Middle frontal gyrus (tissue), 1 donor: ENCODE measurements around the gene RAB37.
A peak's percentile ranks its signal among the peaks of the same experiment; 100 is the strongest.

ENCODE experiments used
- DNase-seq: peaks from one replicate; pipeline ENCODE4 v3.0.0-alpha.2; 2015; ENCODE audit warnings: low spot score; ENCODE audit errors: extremely low spot score

Gene RAB37

DNA sequence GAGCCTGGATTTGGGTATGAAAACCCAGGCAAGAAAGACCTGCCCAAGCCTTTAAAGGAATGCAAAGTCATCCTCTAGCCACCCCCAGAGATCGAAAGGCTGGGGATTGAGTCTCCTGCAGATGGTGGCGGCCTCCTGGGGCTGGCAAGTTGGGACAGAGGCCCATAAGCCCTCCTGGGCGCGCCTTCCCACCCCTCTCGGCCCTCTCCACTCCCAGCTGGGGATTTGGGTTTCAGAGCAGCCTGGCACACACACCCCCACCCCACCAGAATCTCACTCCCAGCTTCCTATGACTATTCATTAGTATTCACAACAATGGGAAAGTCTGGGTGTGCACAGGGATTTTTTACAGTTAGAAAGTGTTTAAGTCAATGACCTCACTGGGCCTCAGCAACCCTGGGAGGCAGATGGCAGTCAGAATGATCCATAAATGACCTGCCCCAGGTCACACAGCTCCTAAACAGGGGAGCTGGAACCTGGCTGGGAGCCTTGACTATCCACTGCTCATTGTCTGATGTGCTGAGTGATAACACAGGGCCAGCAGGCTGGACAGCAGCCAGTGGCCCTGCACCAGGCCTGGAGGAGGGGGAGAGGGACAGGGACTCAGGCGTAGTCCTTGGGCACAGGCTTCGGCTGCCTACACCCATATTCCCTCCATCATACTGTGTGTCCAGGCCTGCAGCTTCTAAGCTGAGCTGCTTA is 23.5 kb downstream of the RAB37 start:
- DNase-seq: no peak

- no peak for DNase-seq
These were observed 24.4 kb downstream of the RAB37 start for GRCh38 chr17:74761419-74761818.

DNA sequence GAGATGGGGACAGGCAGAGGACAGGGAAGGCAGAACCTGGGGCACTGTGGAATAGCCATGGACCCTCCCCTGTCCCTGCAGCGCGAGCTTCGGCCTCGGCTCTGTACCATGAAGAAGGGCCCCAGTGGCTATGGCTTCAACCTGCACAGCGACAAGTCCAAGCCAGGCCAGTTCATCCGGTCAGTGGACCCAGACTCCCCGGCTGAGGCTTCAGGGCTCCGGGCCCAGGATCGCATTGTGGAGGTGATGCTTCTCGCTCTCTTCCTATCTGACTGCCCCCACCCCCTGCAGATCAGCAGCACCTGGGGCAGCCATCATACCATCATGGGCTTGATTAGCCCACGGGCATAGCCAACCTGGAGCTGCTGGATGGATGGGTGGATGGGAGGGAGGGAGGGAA is 24.9 kb downstream of the RAB37 start:
- no peak for DNase-seq

DNA sequence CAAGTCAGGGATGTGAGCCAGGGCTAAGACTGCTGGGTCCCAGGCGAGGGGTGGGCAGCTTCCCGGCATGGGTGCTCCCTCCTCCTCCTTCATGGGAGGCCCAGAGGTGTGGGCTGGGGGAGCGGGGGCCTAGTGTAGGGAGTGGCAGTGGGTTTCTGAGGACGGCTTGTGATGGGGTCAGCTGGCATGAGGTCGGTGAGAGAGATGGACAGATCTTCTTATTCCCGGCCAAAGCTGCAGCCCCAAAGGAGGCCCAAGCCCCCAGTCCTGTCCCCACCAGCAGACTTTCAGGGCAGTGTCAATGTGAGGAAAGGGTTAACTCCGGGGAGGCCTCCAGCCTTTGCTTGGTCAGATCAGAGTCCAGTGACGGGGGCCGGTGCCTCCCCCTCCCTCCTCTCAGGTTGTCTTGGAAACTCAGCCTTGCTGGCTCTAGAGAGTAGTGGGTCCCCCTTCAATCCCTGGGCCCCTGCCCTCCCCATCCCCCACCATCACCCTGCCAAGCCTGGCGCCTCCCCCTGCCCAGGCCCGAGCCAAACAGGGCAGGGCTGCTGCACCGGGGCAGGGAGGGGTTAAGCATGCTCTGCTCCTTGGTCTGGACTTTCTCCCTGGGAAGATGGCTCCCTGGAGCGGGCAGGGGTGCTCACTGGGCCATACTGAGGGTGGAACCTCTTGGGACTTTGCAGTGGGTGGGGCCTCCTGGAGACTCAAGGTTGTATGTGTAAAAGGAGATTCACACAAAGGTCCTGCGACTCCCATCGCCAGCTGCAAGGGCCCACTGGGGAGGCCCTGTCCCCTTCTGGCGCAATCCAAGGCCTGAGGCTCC is 26.7 kb downstream of the RAB37 start:
- DNase-seq: no peak

DNA sequence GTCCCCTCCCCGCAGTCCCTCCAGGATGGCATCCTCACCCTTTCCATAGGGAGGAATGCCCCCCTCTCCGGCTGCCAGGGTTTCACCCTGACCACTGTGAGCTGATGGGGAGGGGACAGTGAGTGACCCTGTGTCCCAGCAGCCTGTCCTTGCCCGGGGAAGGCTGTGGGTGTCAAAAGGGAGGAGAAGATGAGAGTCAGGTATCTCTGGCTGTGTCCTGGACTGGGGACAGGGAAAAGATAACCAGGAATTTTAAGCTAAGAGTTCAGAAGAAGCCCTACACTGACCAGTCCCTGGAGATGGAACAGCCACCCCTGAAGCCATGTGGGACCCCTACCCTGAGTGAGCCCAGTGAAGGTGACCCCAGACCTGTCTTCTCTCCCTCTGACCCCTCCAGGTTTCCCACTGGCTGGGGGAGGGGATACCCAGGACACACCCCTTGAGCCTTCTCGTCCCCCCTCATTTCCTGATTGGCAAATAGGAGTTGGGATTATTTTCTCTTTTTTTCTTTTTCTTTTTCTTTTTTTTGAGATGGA is 27.8 kb downstream of the RAB37 start:
- no peak for DNase-seq

GRCh38 chr17:74766413-74766812 is 29.4 kb downstream of the RAB37 start:
- DNase-seq: no peak

- peak; percentile 75 for DNase-seq
These were observed 30.1 kb downstream of the RAB37 start for GRCh38 chr17:74767111-74767516.

DNA sequence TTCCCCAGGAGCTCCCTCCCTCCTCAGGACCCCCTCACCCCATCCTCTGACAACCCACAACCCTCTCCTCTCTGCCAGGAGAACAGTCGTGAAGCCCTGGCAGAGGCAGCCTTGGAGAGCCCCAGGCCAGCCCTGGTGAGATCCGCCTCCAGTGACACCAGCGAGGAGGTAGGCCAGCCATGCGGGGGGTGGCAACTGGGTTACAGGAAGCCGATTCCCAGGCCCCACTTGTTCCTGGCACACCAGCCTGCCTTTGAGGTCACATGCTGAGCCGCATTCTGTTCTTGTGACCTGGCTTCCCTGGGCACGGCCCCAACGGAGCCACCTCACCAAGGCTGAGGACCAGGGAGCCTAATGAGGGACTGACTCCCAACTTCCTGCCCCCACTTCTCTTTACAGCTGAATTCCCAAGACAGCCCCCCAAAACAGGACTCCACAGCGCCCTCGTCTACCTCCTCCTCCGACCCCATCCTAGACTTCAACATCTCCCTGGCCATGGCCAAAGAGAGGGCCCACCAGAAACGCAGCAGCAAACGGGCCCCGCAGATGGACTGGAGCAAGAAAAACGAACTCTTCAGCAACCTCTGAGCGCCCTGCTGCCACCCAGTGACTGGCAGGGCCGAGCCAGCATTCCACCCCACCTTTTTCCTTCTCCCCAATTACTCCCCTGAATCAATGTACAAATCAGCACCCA is 31.2 kb downstream of the RAB37 start:
- DNase-seq: no peak

GRCh38 chr17:74768763-74769114 is 31.7 kb downstream of the RAB37 start:
- no peak for DNase-seq

DNA sequence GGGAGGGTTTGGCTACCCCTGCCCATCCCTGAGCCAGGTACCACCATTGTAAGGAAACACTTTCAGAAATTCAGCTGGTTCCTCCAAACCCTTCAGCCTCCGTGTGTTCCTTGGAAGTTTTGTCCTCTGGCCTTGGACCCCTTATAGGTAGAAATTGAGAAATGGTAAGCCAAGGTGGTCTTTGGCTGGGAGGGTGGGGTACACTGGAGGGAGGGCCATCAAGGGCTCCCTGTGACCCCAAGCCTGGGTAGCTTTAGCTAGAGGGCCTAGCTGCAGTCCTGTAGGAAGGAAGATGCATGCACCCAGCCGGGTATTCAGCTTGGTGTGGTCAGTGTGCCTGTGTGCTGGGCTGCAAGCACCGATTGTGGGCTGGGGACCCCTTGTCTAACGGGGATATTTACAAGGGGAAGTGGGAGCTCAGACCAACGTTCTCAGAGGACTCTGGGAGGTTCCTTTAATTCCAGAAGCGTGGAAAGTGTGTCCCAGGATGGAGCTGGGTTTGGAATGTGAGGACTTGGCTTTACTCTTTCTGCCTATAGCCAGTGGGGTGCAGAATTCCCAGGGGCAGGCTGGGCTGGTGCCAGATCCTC is 32.3 kb downstream of the RAB37 start:
- DNase-seq: no peak

- DNase-seq: no peak
These were observed 32.9 kb downstream of the RAB37 start for GRCh38 chr17:74769856-74770497.

DNA sequence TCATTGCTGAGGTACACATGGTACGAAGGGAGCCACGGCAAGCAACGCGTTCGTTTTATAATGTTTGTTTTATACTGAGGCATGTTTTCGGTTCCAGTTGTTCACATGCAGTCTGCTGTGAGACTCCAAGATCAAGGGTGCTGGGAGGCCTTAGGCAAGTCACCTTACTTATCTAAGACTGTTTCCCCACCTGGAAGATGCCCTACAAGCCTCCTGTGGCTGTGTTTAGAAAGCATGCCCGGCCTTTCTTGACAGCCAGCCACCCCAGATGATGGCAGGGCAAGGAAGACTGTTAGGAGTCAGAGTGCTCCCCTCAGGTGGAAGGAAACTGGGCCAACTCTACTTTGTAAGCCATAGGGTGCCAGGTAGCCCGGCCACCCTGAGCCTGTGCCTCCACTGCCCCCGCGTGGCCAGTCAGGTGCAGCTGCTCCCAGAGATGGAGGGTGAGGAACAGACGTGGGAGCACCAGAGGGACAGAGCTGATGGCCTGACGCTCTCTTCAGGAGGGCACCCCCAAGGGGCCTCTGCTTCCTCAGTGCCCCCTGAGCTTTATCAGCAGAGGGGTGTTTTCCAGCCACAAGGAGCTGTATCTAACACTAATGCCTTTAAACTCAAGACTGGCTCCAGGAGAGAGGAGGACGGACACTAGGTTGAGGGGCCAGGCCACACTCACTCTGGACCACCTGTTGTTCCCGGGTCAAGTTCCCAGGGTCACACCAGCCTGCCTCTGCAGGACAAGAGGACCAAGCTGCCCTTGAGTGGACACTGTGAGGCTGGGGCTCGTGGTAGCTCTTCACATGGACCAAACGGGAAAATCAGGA is 33.7 kb downstream of the RAB37 start:
- no peak for DNase-seq

DNA sequence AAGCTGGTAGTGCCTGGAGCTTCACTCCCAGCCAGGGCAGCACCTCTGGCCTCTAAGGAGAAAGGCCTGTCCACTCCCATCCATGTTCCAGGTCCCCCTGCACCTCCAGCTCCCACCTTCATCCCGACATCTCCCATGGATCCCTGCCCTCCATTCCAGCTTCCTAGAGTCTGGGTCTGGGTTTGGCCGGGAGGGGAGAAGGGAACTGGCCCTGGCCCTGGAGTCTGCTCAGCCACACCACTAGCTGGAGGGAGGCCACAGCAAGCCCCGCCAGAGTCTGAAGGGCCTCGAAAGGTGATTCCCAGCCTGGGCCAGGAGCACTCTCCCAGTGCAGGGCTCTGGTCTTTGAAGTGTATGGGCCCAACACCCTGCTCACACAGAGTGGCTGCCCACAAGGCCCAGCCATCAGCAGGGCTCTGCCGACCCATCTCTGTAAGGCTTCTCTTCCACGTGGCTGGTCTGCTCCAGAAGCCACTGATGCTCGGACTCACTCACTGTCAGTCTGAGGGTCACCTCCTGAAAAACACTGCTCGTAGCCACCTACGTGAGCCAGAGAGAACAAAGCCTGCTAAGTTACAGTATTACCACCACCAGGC is 34.4 kb downstream of the RAB37 start:
- DNase-seq: no peak

DNA sequence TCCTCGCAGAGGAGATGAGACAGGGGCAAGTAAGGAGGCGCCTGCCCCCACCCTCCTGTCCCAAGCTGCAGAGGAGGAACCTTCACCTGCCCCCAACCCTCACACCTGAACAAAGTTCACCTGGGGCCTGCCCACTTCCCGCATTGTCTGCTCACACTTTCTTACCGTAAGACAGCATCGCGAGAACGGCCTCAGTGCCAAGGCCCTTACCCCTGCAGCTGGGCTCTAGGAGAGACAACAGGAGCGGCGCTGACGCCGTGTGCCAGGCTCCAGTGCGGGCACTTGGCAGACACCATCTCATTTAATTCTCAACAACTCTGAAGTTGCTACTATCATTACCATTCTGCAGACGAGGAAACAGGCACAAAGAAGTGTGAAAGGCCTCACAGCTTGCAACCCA is 35.0 kb downstream of the RAB37 start:
- no peak for DNase-seq

- no peak for DNase-seq
These were observed 36.4 kb downstream of the RAB37 start for GRCh38 chr17:74773414-74773813.

DNA sequence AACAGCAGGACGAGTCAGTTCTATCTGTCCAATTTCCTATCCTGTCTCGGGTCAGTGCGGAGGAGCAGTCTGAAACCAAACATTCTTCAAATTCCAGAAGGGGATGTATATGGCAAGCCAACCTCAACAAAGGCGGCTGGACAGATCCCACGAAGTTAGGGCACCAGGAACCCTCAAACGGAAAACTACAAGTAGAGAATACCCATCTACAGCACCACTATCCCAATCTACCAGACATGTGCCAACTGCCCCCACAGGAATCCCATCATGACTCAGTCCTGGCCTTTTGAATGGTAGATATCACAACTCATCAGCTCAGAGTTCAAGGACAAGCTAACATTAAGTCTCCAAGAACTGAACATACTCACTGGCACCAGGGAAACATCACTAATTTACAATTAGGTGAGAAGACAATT is 36.8 kb downstream of the RAB37 start:
- DNase-seq: no peak

DNA sequence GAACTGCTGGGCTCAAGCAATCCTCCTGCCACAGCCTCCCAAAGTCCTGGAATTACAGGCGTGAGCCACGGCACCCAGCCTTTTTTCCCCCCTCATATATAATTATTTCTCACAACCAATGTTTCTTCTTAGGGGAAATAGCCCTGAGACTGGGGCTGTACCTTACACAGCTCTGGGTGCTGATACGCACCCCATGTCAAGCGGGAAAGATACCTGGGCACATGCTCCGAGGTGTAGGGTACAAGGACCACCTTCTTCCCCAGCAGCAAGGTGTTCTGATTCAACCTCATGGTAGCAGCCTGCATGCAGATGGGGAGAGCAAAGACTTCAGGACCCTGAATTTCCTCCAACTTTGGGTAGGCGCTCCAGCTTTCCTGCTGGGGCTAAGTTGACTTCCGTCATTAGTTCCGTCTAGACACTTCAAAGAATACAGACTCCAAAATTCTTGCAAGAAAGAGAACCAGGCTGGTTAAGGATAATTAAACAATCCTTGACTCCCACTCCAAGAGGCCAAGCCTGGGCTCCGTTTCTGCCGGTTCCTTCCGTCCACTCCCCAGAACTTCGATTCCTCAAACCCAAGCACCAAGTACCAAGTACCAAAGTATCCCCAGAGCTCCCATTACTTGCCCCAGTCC is 38.5 kb downstream of the RAB37 start:
- no peak for DNase-seq

- DNase-seq: peak; percentile 91
These were observed 39.2 kb downstream of the RAB37 start, which contains the start of gene NAT9 for GRCh38 chr17:74776044-74776962. NAT9 (minus strand) TSS chr17:74776345; CDS start chr17:74775698, 647 bp downstream.
